Measurements from ENCODE around the gene PPL.

DNA sequence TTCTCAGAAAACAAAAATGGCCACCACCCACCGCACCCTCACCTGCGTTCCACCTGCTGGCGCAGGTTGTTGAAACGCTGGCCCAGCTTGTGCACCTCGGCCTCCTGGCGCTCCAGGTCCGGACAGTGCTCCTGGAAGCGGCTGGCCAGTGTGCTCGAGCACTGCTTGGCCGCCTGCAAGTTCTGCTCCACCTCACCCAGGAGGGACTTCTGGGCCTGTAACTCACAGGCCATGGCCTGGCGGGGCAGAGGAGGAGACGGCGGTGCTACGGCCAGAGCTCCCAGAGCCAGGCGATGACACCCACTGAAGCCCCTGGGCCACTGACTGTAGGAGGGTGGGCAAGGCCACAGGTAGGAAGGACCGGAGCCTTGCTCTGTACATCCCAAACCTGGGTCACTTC, 46.3 kb downstream of the PPL start:
- TF ChIP-seq, protein P1, sequence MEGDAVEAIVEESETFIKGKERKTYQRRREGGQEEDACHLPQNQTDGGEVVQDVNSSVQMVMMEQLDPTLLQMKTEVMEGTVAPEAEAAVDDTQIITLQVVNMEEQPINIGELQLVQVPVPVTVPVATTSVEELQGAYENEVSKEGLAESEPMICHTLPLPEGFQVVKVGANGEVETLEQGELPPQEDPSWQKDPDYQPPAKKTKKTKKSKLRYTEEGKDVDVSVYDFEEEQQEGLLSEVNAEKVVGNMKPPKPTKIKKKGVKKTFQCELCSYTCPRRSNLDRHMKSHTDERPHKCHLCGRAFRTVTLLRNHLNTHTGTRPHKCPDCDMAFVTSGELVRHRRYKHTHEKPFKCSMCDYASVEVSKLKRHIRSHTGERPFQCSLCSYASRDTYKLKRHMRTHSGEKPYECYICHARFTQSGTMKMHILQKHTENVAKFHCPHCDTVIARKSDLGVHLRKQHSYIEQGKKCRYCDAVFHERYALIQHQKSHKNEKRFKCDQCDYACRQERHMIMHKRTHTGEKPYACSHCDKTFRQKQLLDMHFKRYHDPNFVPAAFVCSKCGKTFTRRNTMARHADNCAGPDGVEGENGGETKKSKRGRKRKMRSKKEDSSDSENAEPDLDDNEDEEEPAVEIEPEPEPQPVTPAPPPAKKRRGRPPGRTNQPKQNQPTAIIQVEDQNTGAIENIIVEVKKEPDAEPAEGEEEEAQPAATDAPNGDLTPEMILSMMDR (IDR thresholded peaks at IDR 0.05), result no peak
- TF ChIP-seq POLR2A (IDR thresholded peaks at IDR 0.05), result no peak

Data from Peyer's patch (tissue), 4 donors.